Gastrocnemius medialis (tissue), 4 donors: ENCODE data around the gene GINS1.

ENCODE experiments used
- POLR2A ChIP-seq, 2 donors: fragments of 450-650 bp; IDR thresholded peaks; one replicate each; pipeline ENCODE4 v1.6.1; 2017; ENCODE audit warnings: antibody characterized with exemption in 2 of 2, mild to moderate bottlenecking in 2 of 2, moderate library complexity in 2 of 2
- TF ChIP-seq, protein P1 (sequence below), 5 experiments: fragments of 450-650 bp in 3 of 5; fragments of 200-600 bp in 2 of 5; sonication (generic) in 2 of 5; IDR thresholded peaks in 4 of 5; conservative IDR thresholded peaks in 1 of 5; 1 replicate in 4 of 5; 2 replicates in 1 of 5; pipeline ENCODE4 v1.5.1; 2016 to 2019; ENCODE audit warnings: antibody characterized with exemption in 5 of 5, mild to moderate bottlenecking in 3 of 5, moderate library complexity in 3 of 5

DNA sequence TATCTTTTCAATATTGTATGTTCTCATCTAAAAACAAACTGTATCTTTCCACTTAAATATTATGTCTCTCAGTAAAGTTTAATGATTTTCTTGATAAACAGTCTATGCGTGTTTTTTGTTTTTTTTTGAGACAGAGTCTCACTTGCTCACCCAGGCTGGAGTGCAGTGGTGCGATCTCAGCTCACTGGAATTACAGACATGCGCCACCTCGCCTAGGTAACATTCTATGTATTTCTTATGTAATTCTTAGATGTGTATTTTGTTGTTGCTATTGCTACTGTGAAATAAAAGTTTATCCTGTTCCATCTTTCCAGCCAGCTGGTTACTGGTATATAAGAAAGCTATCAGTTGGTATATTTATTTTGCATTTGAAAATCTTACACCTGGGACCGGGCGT is 46.2 kb upstream of the GINS1 start:
- TF ChIP-seq, protein P1, sequence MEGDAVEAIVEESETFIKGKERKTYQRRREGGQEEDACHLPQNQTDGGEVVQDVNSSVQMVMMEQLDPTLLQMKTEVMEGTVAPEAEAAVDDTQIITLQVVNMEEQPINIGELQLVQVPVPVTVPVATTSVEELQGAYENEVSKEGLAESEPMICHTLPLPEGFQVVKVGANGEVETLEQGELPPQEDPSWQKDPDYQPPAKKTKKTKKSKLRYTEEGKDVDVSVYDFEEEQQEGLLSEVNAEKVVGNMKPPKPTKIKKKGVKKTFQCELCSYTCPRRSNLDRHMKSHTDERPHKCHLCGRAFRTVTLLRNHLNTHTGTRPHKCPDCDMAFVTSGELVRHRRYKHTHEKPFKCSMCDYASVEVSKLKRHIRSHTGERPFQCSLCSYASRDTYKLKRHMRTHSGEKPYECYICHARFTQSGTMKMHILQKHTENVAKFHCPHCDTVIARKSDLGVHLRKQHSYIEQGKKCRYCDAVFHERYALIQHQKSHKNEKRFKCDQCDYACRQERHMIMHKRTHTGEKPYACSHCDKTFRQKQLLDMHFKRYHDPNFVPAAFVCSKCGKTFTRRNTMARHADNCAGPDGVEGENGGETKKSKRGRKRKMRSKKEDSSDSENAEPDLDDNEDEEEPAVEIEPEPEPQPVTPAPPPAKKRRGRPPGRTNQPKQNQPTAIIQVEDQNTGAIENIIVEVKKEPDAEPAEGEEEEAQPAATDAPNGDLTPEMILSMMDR (IDR thresholded peaks at IDR 0.05 in 4 of 5, conservative IDR thresholded peaks at IDR 0.05 in 1 of 5): no peak
- no peak for TF ChIP-seq POLR2A (IDR thresholded peaks at IDR 0.05)
